HUES48 (cell line): ENCODE results near the gene CNTN2.

Experiments used
- H3K27ac ChIP-seq: one replicate; pipeline ENCODE4 v1.7.0; 2013; ENCODE audit warnings: low read depth, low read length, inconsistent platforms
- H3K27me3 ChIP-seq: 2 replicates; pipeline ENCODE4 v1.6.1; 2013; ENCODE audit warnings: mild to moderate bottlenecking, low read length; ENCODE audit not compliant: control insufficient read depth, insufficient read depth
- H3K36me3 ChIP-seq: 2 replicates; pipeline ENCODE4 v1.6.1; 2013; ENCODE audit warnings: low read length; ENCODE audit not compliant: control insufficient read depth, insufficient read depth
- H3K4me1 ChIP-seq: 2 replicates; pipeline ENCODE4 v1.6.1; 2013; ENCODE audit warnings: mild to moderate bottlenecking, low read length; ENCODE audit not compliant: control insufficient read depth, insufficient read depth
- H3K4me3 ChIP-seq: 2 replicates; pipeline ENCODE4 v1.5.1; 2013; ENCODE audit warnings: mild to moderate bottlenecking, low read depth, low read length
- H3K9ac ChIP-seq: 2 replicates; pipeline ENCODE4 v1.6.1; 2013; ENCODE audit warnings: mild to moderate bottlenecking, low read depth, low read length, moderate library complexity
- H3K9me3 ChIP-seq: 2 replicates; pipeline ENCODE4 v1.6.1; 2013; ENCODE audit warnings: low read length; ENCODE audit not compliant: control insufficient read depth, insufficient read depth

Gene CNTN2

DNA sequence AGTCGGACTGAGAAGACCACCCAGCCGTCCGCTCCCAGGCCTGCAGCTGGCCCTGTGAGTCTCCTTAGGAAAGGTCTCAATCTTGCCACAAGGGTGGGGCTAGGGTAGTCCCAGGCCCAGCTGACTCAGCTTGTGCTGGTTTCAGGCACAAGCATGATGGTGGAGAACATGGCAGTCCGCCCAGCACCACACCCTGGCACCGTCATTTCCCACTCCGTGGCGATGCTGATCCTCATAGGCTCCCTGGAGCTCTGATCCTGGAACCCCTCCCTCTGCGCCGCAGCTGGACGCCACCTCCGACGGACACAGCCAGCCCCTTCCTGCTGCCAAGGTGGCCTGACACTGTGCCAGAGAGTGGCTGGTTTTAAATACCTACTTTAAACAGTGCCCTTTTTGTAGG, 30.5 kb downstream of the CNTN2 start:
- H3K4me3 ChIP-seq, result no peak overlapping the region
- H3K9me3 ChIP-seq, result no peaks in the 10 kb centered on the region
- no peaks in the 10 kb centered on the region for H3K36me3 ChIP-seq
- no peaks in the 10 kb centered on the region for H3K4me1 ChIP-seq
- H3K9ac ChIP-seq, result no peak overlapping the region
- no peaks in the 10 kb centered on the region for H3K27me3 ChIP-seq
- no peak overlapping the region for H3K27ac ChIP-seq

DNA sequence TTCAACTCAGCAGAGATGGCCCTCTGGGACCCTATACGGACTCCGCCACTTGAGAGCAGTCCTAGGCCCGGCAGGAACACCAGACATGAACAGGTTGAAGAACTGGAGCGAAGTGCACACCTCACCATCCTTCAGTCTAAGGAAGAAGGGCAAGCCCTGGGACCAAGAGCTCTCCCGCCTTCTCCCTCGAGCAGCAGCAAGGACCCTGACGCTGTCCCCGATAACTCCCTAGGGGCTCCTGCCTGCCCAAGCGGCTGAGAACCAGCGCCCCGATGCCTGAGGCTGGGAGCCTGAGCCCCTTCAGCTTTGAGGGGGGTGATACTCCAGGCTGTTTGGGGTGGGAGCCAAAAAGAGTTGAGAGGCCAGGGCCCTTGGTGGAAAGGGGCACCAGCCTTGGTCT, 31.1 kb downstream of the CNTN2 start:
- no peaks in the 10 kb centered on the region for H3K9me3 ChIP-seq
- no peak overlapping the region for H3K9ac ChIP-seq
- no peaks in the 10 kb centered on the region for H3K36me3 ChIP-seq
- no peak overlapping the region for H3K27ac ChIP-seq
- H3K4me1 ChIP-seq, result no peaks in the 10 kb centered on the region
- no peak overlapping the region for H3K4me3 ChIP-seq
- H3K27me3 ChIP-seq, result no peaks in the 10 kb centered on the region

DNA sequence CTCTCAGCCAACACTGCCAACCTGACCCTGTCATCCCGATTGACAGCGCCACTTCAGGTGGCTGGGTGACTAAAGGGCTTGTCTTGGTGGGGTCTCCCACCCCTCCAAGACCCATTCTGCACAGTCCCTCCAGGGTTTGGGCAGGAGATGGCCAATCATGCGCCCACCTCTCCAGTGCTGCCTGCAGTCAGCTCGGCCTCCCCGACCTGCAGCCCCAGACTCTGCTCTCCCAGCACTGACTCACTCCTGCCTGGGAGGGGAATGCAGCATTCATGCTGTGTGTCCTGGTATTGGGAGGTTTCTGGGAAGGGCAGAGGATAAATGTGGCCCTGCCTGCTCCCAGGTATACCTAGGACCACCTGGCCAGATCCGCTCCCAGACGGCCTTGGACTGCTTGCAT, 31.5 kb downstream of the CNTN2 start:
- Histone ChIP-seq H3K27ac (no peak overlapping the region), H3K9ac (no peak overlapping the region), H3K4me1 (no peaks in the 10 kb centered on the region), H3K27me3 (no peaks in the 10 kb centered on the region), H3K36me3 (no peaks in the 10 kb centered on the region), H3K9me3 (no peaks in the 10 kb centered on the region), H3K4me3 (no peak overlapping the region)

DNA sequence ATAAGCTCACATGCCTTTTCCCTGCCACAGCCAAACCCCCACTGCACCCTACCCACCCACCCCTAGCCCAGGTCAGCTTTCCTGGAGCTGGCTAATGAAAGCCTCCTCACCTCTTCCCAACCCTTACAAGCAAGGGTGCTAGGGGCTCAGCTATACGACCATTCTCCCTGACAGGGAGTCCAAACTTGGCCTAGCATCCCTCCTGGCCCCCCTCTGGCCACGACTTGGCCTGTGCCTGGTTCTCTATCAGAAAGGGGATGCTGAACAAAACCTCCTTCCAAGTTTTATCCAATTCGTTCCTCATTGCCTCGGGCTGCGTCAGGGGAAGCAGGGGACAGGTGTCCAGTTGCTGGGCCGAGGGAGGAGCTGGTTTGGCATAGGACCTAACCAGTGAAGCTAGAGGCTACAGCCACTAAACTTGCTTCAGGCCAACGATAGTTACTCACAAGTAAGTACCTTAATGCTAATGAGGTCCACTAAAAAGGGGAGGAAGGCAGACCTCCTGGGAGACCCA, 32.7 kb downstream of the CNTN2 start:
- H3K4me1 ChIP-seq, result no peaks in the 10 kb centered on the region
- no peak overlapping the region for H3K9ac ChIP-seq
- no peaks in the 10 kb centered on the region for H3K9me3 ChIP-seq
- no peaks in the 10 kb centered on the region for H3K27me3 ChIP-seq
- no peak overlapping the region for H3K27ac ChIP-seq
- H3K4me3 ChIP-seq, result no peak overlapping the region
- no peaks in the 10 kb centered on the region for H3K36me3 ChIP-seq

DNA sequence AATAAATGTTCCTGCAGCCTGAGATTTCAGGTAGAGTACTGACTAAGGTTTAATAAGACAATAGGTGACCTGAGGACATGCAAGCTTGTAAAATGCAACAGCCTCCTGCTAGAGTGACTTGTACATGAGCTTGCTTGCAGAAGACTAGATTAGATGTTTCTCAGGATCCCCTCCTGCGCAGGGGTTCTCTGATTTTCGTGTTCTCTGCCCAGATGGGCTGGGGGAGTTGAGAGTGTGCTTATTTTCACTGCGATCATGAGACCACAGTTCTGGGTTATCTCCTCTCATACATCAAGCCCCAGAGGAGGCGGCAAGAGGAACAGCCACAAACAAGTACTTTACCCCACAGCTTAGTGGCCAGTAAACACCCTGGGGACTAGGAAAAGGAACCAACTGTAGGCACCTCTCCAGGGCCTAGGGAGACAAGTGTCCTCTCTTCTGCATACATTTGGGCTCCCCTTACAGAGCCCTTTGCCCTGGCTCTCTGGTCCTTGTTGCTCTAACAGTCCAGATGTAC, 33.3 kb downstream of the CNTN2 start:
- Histone ChIP-seq H3K27me3 (no peaks in the 10 kb centered on the region), H3K36me3 (no peaks in the 10 kb centered on the region), H3K9ac (no peak overlapping the region), H3K27ac (no peak overlapping the region), H3K4me3 (no peak overlapping the region), H3K4me1 (no peaks in the 10 kb centered on the region), H3K9me3 (no peaks in the 10 kb centered on the region)

DNA sequence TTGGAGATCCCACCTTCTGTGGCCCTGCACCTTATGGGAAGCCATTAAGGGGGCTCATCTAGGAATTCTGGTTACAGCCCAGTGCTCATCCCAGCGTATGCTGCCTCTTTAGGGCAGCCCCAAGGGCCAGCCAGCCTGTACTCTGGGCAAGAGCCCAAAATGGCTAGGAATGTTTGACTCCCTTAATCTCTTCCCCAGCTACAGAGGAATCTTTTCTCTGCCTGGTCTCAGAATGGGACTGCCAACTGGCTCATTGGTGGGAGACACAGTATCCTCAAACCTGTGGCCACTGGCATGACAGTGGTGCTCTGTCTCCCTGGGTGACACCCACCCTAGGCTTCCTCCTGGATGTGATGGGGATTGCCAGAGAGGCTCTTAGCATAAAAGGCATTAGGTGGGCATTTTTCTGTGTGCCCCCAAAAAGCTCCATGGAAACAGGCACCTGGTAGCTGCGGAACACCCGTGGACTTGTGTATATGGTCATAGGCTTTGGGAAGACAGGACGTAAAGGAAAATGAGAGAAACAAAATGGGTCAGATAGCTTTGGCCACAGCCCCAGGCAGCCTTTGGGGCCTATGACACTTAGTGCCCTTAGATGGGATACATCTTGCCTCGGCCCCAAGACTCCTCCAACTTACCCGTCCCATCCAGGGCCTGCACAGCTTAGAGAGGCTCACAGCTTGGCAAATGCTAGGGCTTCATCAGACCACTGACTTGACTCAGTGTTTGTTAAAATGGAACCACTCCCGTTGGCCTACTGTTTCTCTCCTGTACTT, 34.3 kb downstream of the CNTN2 start:
- no peak overlapping the region for H3K4me3 ChIP-seq
- H3K9me3 ChIP-seq, result no peaks in the 10 kb centered on the region
- no peaks in the 10 kb centered on the region for H3K27me3 ChIP-seq
- no peak overlapping the region for H3K27ac ChIP-seq
- H3K9ac ChIP-seq, result no peak overlapping the region
- no peaks in the 10 kb centered on the region for H3K36me3 ChIP-seq
- H3K4me1 ChIP-seq, result no peaks in the 10 kb centered on the region

DNA sequence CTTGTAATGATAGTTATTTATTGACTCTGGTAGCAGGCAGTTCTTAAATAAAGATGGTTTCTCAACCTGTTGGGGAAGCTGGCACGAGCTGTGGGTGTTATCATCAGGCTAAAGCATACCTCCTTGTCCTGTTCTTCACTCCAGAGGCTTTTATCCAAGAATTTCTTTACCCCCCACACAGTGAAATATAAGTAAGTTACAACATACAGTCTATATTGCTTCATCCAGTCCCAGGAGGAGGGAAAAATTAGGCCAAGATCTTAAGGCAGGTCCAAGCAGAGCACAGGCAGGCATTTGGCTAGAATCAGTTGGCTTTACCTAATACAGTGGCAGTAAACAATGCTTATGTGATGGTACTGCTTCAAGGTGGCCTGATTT, 34.9 kb downstream of the CNTN2 start:
- H3K4me1 ChIP-seq, result no peaks in the 10 kb centered on the region
- no peaks in the 10 kb centered on the region for H3K36me3 ChIP-seq
- no peaks in the 10 kb centered on the region for H3K9me3 ChIP-seq
- H3K9ac ChIP-seq, result no peak overlapping the region
- H3K27ac ChIP-seq, result no peak overlapping the region
- no peak overlapping the region for H3K4me3 ChIP-seq
- H3K27me3 ChIP-seq, result no peaks in the 10 kb centered on the region

DNA sequence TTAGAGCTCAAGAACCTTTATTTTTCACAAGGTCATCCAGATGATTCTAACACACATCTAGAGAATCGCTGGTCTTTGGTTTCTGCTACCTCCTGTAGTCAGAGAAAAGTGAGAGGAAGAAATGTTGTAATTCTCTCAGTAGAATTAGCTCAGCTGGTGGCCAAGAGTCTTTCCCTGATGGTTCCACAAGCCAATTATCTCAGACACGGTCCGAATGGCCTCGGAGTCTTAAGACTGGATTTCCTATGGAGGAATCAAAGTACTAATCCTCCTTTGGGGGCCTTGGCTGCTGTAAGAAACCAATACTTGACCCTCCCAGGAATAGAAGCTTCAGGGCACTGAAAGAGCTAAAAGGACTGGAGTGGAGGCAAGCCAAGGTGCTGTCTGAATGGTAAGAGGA, 39.4 kb downstream of the CNTN2 start:
- Histone ChIP-seq H3K4me3 (no peak overlapping the region), H3K27me3 (no peaks in the 10 kb centered on the region), H3K36me3 (peaks cover 27% of the 10 kb centered on the region), H3K4me1 (no peaks in the 10 kb centered on the region), H3K27ac (no peak overlapping the region), H3K9ac (no peak overlapping the region), H3K9me3 (no peaks in the 10 kb centered on the region)

DNA sequence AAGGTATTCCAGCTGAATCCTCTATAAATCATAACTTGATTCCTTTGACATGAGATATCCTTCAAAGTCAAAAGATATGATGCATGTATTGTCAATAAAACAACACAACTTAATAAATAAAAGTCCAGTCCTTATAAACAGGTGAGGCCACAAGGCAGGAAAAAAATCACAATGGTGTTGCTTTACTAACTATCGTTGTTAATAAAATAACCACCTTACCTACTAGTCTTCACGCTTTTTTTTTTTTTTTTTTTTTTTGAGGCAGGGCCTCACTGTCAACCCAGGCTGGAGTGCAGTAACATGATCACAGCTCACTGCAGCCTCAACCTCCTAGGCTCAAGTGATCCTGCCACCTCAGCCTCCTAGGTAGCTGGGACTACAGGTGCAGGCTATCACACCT, 41.3 kb downstream of the CNTN2 start, which contains the start of gene TMEM81:
TSS of gene TMEM81 (minus strand) at position 101 of the 400 bp plus-strand sequence. CDS start 140 bp downstream, outside the sequence.
- Histone ChIP-seq H3K27me3 (no peaks in the 10 kb centered on the region), H3K27ac (no peak within 1 kb of the TSS), H3K4me1 (no peaks in the 10 kb centered on the region), H3K9me3 (no peaks in the 10 kb centered on the region), H3K4me3 (no peak within 1 kb of the TSS), H3K36me3 (peaks cover 43% of the 10 kb centered on the region), H3K9ac (no peak within 1 kb of the TSS)

DNA sequence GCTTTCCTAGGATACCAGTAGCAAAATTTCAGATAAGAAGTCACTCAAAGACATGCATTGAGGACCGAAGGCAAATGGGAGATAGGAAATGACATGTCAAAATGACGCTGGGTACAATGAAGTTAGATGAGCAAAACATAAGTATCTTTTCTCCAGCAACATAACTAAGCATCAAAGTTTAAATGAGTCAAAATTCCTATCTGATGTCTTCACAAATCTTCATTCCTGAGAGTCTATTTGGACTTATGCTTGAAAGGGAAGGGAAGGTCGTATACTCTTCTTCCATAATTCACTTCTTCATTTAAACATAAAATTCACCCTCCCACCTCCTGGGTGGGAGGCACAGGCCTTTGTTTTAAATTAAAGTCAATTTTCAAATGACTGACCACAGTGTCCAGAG, 45.3 kb downstream of the CNTN2 start:
- H3K36me3 ChIP-seq, result peaks cover 74% of the 10 kb centered on the region
- H3K4me1 ChIP-seq, result no peaks in the 10 kb centered on the region
- H3K9ac ChIP-seq, result no peak overlapping the region
- no peaks in the 10 kb centered on the region for H3K27me3 ChIP-seq
- no peak overlapping the region for H3K4me3 ChIP-seq
- no peak overlapping the region for H3K27ac ChIP-seq
- H3K9me3 ChIP-seq, result no peaks in the 10 kb centered on the region

DNA sequence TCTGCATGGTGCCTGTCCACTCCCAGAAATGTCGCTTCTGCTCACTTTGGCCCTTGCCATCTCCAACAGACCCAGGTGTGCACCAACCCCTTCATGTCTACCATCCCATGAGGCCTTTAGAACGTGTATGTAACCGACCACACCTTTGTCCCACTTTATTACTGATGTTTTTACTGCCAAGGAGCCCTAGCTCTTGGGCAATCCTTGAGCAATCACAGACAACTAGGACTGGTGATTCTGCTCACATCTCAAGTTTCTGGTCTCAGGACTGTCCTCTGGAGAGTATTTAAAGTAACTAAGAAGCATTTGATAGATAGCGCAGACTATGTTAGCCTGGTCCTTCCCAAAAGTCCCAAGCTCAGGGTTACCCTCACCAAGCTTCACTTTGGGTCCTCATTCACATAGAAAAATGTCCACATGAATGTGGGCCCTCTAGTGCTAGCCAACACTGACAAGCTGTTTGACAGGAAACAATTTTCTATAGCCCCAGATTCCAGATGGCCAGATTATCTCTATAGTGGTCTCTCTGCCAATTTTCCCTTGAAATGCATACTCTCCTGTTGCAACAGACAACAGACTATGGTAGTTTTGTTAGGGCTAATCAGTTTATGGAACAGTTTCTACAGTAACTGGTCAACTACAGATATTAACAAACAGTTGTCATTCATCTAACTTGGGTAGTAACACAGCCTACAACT, 48.2 kb downstream of the CNTN2 start:
- Histone ChIP-seq H3K4me3 (no peak overlapping the region), H3K36me3 (peaks cover 80% of the 10 kb centered on the region), H3K9ac (no peak overlapping the region), H3K9me3 (no peaks in the 10 kb centered on the region), H3K4me1 (no peaks in the 10 kb centered on the region), H3K27ac (no peak overlapping the region), H3K27me3 (no peaks in the 10 kb centered on the region)
